ENCODE measurements around the gene ELOVL1. TPM values are rescaled to one million over a fixed set of nuclear protein-coding genes. Genes with fewer than 3 reads are reported as not detected.

ELOVL1 gene
- total RNA-seq, 1 experiment from 2014 or later: 99.9 TPM

GRCh38 chr1:43337588-43337987 is 30.2 kb downstream of the ELOVL1 start, which contains the start of gene MPL:
TSS of gene MPL (plus strand) at chr1:43337818. CDS start at chr1:43337849, 31 bp downstream.
- CTCF ChIA-PET: no interaction called here
- H3K4me3 Mint-ChIP-seq (ENCODE audit: unreplicated experiment): no peak within 1 kb of the TSS
- POLR2A ChIA-PET: interaction anchor here (1.0 kb wide), 1 partner anchor 105 kb away, joined by 4 read pairs; no protein-coding TSS in a partner anchor
- DNase-seq (ENCODE audit: unreplicated experiment): no peak
- TF ChIP-seq, protein P1, sequence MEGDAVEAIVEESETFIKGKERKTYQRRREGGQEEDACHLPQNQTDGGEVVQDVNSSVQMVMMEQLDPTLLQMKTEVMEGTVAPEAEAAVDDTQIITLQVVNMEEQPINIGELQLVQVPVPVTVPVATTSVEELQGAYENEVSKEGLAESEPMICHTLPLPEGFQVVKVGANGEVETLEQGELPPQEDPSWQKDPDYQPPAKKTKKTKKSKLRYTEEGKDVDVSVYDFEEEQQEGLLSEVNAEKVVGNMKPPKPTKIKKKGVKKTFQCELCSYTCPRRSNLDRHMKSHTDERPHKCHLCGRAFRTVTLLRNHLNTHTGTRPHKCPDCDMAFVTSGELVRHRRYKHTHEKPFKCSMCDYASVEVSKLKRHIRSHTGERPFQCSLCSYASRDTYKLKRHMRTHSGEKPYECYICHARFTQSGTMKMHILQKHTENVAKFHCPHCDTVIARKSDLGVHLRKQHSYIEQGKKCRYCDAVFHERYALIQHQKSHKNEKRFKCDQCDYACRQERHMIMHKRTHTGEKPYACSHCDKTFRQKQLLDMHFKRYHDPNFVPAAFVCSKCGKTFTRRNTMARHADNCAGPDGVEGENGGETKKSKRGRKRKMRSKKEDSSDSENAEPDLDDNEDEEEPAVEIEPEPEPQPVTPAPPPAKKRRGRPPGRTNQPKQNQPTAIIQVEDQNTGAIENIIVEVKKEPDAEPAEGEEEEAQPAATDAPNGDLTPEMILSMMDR (IDR thresholded peaks at IDR 0.05; ENCODE audit: unreplicated experiment): no peak
- no peak within 1 kb of the TSS for H3K27ac Mint-ChIP-seq (ENCODE audit: low read depth, unreplicated experiment)
- H3K36me3 Mint-ChIP-seq (ENCODE audit: insufficient read depth, unreplicated experiment): no peaks in the 10 kb centered on the region
- intact Hi-C loops (cut with micrococcal nuclease): no loop called here
- no peaks in the 10 kb centered on the region for H3K9me3 Mint-ChIP-seq (ENCODE audit: unreplicated experiment)
- no TSS peak for BruUV-seq (replicated peaks)
- no peaks in the 10 kb centered on the region for H3K4me1 Mint-ChIP-seq (ENCODE audit: insufficient read depth, unreplicated experiment)
- no peaks in the 10 kb centered on the region for H3K27me3 Mint-ChIP-seq (ENCODE audit: insufficient read depth, unreplicated experiment)

GRCh38 chr1:43334453-43335205 is 33.2 kb downstream of the ELOVL1 start:
- BruUV-seq (replicated peaks): no TSS peak
- TF ChIP-seq, protein P1 (IDR thresholded peaks at IDR 0.05; ENCODE audit: unreplicated experiment): no peak
- H3K27ac Mint-ChIP-seq (ENCODE audit: low read depth, unreplicated experiment): no peak overlapping the region
- no peaks in the 10 kb centered on the region for H3K9me3 Mint-ChIP-seq (ENCODE audit: unreplicated experiment)
- ChIA-PET POLR2A (no interaction called here), CTCF (no interaction called here)
- no peaks in the 10 kb centered on the region for H3K36me3 Mint-ChIP-seq (ENCODE audit: insufficient read depth, unreplicated experiment)
- H3K4me3 Mint-ChIP-seq (ENCODE audit: unreplicated experiment): no peak overlapping the region
- DNase-seq (ENCODE audit: unreplicated experiment): no peak
- intact Hi-C loops (cut with micrococcal nuclease): no loop called here
- no peaks in the 10 kb centered on the region for H3K4me1 Mint-ChIP-seq (ENCODE audit: insufficient read depth, unreplicated experiment)
- H3K27me3 Mint-ChIP-seq (ENCODE audit: insufficient read depth, unreplicated experiment): no peaks in the 10 kb centered on the region

DNA sequence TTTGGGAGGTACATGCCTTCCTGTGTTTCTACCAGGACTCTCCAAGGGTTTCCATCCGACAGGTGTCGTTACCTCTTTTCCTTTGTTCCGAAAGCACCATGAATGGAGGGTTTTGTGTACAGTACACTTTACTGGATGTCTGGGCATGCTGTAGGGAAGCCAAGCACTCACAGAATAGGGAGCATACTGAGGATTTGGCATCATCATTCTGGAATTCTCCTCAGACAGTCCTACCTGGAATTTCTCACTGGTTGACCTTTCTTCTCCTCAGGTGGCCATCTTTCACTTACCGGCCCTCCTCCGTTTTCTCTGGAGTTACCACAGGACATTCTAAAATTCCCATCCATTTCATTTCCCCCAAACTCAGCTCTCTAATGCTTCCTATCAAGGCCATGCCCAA is 36.1 kb downstream of the ELOVL1 start:
- BruUV-seq (replicated peaks): no TSS peak
- Mint-ChIP-seq H3K27me3 (ENCODE audit: insufficient read depth, unreplicated experiment) (no peaks in the 10 kb centered on the region), H3K4me3 (ENCODE audit: unreplicated experiment) (no peak overlapping the region), H3K36me3 (ENCODE audit: insufficient read depth, unreplicated experiment) (no peaks in the 10 kb centered on the region), H3K9me3 (ENCODE audit: unreplicated experiment) (no peaks in the 10 kb centered on the region), H3K27ac (ENCODE audit: low read depth, unreplicated experiment) (no peak overlapping the region), H3K4me1 (ENCODE audit: insufficient read depth, unreplicated experiment) (no peaks in the 10 kb centered on the region)
- ChIA-PET CTCF (no interaction called here), POLR2A (no interaction called here)
- intact Hi-C loops (cut with micrococcal nuclease): no loop called here
- DNase-seq (ENCODE audit: unreplicated experiment): no peak
- TF ChIP-seq, protein P1 (IDR thresholded peaks at IDR 0.05; ENCODE audit: unreplicated experiment): no peak

GRCh38 chr1:43329995-43330751 is 37.6 kb downstream of the ELOVL1 start:
- CTCF ChIA-PET: interaction anchor here (0.5 kb wide), 1 partner anchor 1756 kb away, joined by 3 read pairs; no protein-coding TSS in a partner anchor
- TF ChIP-seq, protein P1 (IDR thresholded peaks at IDR 0.05; ENCODE audit: unreplicated experiment): no peak
- BruUV-seq (replicated peaks): no TSS peak
- peaks cover under 1% of the 10 kb centered on the region for H3K9me3 Mint-ChIP-seq (ENCODE audit: unreplicated experiment)
- no peaks in the 10 kb centered on the region for H3K36me3 Mint-ChIP-seq (ENCODE audit: insufficient read depth, unreplicated experiment)
- H3K27ac Mint-ChIP-seq (ENCODE audit: low read depth, unreplicated experiment): no peak overlapping the region
- no peak overlapping the region for H3K4me3 Mint-ChIP-seq (ENCODE audit: unreplicated experiment)
- intact Hi-C loops (cut with micrococcal nuclease): no loop called here
- no peaks in the 10 kb centered on the region for H3K4me1 Mint-ChIP-seq (ENCODE audit: insufficient read depth, unreplicated experiment)
- peak; percentile 38 for DNase-seq (ENCODE audit: unreplicated experiment)
- H3K27me3 Mint-ChIP-seq (ENCODE audit: insufficient read depth, unreplicated experiment): no peaks in the 10 kb centered on the region
- POLR2A ChIA-PET: interaction anchor here (0.6 to 0.9 kb wide), 3 partner anchors 9 to 27 kb away, joined by 3 to 4 read pairs (median 3); no protein-coding TSS in a partner anchor

Measured in MCF 10A (cell line).